Caco-2 (cell line): ENCODE data around the gene HDHD3. TPM values are rescaled to one million over a fixed set of nuclear protein-coding genes. Genes with fewer than 3 reads are reported as not detected.
A peak's percentile ranks its signal among the peaks of the same experiment; 100 is the strongest.

ENCODE experiments used
- BruUV-seq: library from RNA; stranded (reverse); fragments of 400-500 nt; replicated peaks from 2 replicates; lab custom pipeline; 2021; lab: Mats Ljungman, UMichigan
- CTCF ChIA-PET: fragments of 300-600 bp; sonication (Branson Sonifier 250); formaldehyde crosslinking; loops from one replicate; lab custom pipeline; 2022; ENCODE audit warnings: antibody characterized with exemption; lab: Charles Lee
- POLR2A ChIA-PET: fragments of 300-600 bp; sonication (Branson Sonifier 250); formaldehyde crosslinking; loops from one replicate; lab custom pipeline; 2022; ENCODE audit warnings: antibody characterized with exemption; lab: Charles Lee
- DNase-seq, 2 experiments: peaks; one replicate each; pipeline versions ENCODE4 v3.0.0 to v3.0.0-alpha.2; 2020 to 2022
- H3K27me3 ChIP-seq: replicated peaks from 2 replicates; pipeline ENCODE4 v1.6.0; 2011; ENCODE audit warnings: low read length; ENCODE audit not compliant: control insufficient read depth, insufficient read depth
- H3K36me3 ChIP-seq: 2 replicates; pipeline ENCODE4 v1.5.1; 2011; ENCODE audit warnings: low read length; ENCODE audit not compliant: control insufficient read depth, insufficient read depth
- H3K4me1 ChIP-seq: fragments of 250-450 bp; sonication (Bioruptor Pico); 2 replicates; pipeline ENCODE4 v1.5.1; 2020; ENCODE audit warnings: mild to moderate bottlenecking
- H3K4me3 ChIP-seq: 2 replicates; pipeline ENCODE4 v1.5.1; 2011; ENCODE audit warnings: low read depth, mild to moderate bottlenecking, control low read depth, low read length
- H3K9me3 ChIP-seq: fragments of 250-450 bp; sonication (Bioruptor Pico); 2 replicates; pipeline ENCODE4 v1.5.1; 2020; ENCODE audit warnings: mild to moderate bottlenecking, moderate library complexity
- H3K27ac Mint-ChIP-seq: one replicate; pipeline ENCODE4 v1.8.0; 2022; ENCODE audit warnings: mixed read lengths; ENCODE audit not compliant: unreplicated experiment
- H3K27me3 Mint-ChIP-seq: one replicate; pipeline ENCODE4 v1.8.0; 2022; ENCODE audit warnings: mixed read lengths; ENCODE audit not compliant: insufficient read depth, unreplicated experiment
- H3K36me3 Mint-ChIP-seq: one replicate; pipeline ENCODE4 v1.8.0; 2022; ENCODE audit warnings: mild to moderate bottlenecking, mixed read lengths; ENCODE audit not compliant: insufficient read depth, unreplicated experiment
- H3K4me1 Mint-ChIP-seq: one replicate; pipeline ENCODE4 v1.8.0; 2022; ENCODE audit warnings: low read depth, mixed read lengths; ENCODE audit not compliant: unreplicated experiment
- H3K4me3 Mint-ChIP-seq: one replicate; pipeline ENCODE4 v1.8.0; 2022; ENCODE audit warnings: mild to moderate bottlenecking, moderate library complexity, mixed read lengths; ENCODE audit not compliant: unreplicated experiment
- H3K9me3 Mint-ChIP-seq: one replicate; pipeline ENCODE4 v1.8.0; 2022; ENCODE audit warnings: mixed read lengths; ENCODE audit not compliant: unreplicated experiment
- intact Hi-C: fragments of 100-400 bp; cut with micrococcal nuclease; formaldehyde crosslinking; loops from one replicate; pipeline ENCODE4 v1.10.0; 2022; ENCODE audit not compliant: unreplicated experiment
- total RNA-seq: library from RNA; stranded (reverse); gene quantifications from 2 replicates; pipeline ENCODE4 v1.2.3, GENCODE V29; 2022
- TF ChIP-seq, protein P1 (sequence below), 2 experiments: fragments of 200-600 bp in 1 of 2; IDR thresholded peaks; 1 replicate in 1 of 2; 2 replicates in 1 of 2; pipeline versions ENCODE4 v1.5.1 to v1.8.0; 2011 to 2022; ENCODE audit warnings: antibody characterized with exemption in 1 of 2, control low read depth in 1 of 2, inconsistent platforms in 1 of 2, low read depth in 1 of 2, low read length in 1 of 2, mild to moderate bottlenecking in 1 of 2, moderate library complexity in 1 of 2; ENCODE audit not compliant: insufficient read depth in 1 of 2, severe bottlenecking in 1 of 2, unreplicated experiment in 1 of 2

The HDHD3 gene
- total RNA-seq, 1 experiment from 2014 or later, result 64.9 TPM

DNA sequence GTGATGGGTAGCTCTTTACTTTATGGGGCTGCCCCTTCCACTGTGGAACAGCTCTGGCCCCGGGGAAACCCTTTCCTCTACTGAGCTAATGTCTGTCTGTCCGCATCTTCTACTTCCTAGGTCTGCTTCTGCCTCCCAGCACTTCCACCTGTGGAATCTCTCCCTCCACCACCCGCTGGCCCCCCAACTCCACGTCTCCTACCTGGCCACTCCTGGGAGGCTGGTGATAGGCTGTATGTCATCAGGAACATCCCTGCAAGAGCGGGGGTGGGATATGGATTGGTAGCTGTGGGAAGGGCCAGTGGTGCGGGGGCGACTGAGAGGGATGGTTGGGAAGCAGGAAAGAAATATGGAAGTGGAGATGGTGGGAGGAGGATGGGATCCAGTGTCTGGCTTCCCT, 15.1 kb upstream of the HDHD3 start:
- BruUV-seq, result no TSS peak
- peaks cover 21% of the 10 kb centered on the region for H3K4me1 ChIP-seq

DNA sequence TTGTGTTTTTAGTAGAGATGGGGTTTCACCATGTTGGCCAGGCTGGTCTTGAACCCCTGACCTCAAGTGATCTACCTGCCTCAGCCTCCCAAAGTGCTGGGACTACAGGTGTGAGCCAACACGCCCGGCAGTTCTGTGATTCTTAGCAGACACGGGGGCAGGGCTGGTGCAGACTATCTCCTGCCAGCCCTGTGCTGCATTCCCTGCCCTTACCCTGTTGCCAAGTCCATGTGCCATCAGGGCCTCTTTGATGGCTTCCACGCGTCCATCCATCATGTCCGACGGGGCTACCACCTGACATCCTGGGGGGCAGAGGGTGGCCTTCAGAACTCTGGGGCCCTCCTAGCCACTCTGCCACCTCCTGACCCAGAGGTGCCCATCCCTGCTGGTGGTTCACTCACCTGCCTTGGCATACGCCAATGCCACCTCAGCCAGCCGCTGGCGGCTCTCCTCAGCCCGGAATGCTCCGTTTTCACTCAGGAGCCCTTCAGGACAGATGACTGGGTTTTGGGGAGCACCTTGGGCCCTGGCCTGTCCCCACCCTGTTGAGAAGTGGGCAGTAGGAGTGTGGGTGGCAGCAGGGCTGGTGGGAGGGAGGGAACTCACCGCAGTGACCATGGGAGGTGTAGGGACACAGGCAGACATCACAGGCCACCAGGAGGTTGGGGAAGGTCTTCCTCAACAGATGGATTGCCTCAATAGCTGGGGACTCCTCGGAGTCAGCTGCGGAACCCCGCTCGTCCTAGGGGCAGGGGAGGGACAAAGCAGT, 13.6 kb upstream of the HDHD3 start:
- H3K27me3 Mint-ChIP-seq, result no peaks in the 10 kb centered on the region
- peaks cover 56% of the 10 kb centered on the region for H3K36me3 Mint-ChIP-seq
- Histone ChIP-seq H3K4me1 (peaks cover 28% of the 10 kb centered on the region), H3K27me3 (no peaks in the 10 kb centered on the region), H3K36me3 (0 out of 2 replicates have a peak, but pooled peaks cover 4% of the 10 kb centered on the region), H3K9me3 (no peaks in the 10 kb centered on the region), H3K4me3 (no peak overlapping the region)
- CTCF ChIA-PET, result interaction anchor here (1.3 kb wide), 1 partner anchor 11 kb away, joined by 4 read pairs; the partner anchor contains the start of gene ALAD
- no peak overlapping the region for H3K27ac Mint-ChIP-seq
- TF ChIP-seq, protein P1, sequence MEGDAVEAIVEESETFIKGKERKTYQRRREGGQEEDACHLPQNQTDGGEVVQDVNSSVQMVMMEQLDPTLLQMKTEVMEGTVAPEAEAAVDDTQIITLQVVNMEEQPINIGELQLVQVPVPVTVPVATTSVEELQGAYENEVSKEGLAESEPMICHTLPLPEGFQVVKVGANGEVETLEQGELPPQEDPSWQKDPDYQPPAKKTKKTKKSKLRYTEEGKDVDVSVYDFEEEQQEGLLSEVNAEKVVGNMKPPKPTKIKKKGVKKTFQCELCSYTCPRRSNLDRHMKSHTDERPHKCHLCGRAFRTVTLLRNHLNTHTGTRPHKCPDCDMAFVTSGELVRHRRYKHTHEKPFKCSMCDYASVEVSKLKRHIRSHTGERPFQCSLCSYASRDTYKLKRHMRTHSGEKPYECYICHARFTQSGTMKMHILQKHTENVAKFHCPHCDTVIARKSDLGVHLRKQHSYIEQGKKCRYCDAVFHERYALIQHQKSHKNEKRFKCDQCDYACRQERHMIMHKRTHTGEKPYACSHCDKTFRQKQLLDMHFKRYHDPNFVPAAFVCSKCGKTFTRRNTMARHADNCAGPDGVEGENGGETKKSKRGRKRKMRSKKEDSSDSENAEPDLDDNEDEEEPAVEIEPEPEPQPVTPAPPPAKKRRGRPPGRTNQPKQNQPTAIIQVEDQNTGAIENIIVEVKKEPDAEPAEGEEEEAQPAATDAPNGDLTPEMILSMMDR (IDR thresholded peaks at IDR 0.05; ENCODE audit: insufficient read depth in 1 of 2, low read depth in 1 of 2, low read length in 1 of 2, severe bottlenecking in 1 of 2, unreplicated experiment in 1 of 2), result no peak
- BruUV-seq, result no TSS peak
- peaks cover 27% of the 10 kb centered on the region for H3K4me1 Mint-ChIP-seq
- peaks cover 11% of the 10 kb centered on the region for H3K9me3 Mint-ChIP-seq
- no peak overlapping the region for H3K4me3 Mint-ChIP-seq
- intact Hi-C loops, result no loop called here
- POLR2A ChIA-PET, result no interaction called here
- DNase-seq, result no peak

More for the DNA sequence above, 15.1 kb upstream of the HDHD3 start:
- no peak overlapping the region for H3K4me3 ChIP-seq
- H3K27me3 ChIP-seq, result no peaks in the 10 kb centered on the region
- CTCF ChIA-PET, result no interaction called here
- H3K36me3 ChIP-seq, result 0 out of 2 replicates have a peak, but pooled peaks cover 4% of the 10 kb centered on the region
- H3K27me3 Mint-ChIP-seq, result no peaks in the 10 kb centered on the region
- intact Hi-C loops, result no loop called here
- no peak overlapping the region for H3K4me3 Mint-ChIP-seq
- no peak overlapping the region for H3K27ac Mint-ChIP-seq
- H3K9me3 ChIP-seq, result no peaks in the 10 kb centered on the region
- peaks cover 58% of the 10 kb centered on the region for H3K36me3 Mint-ChIP-seq
- TF ChIP-seq, protein P1 (IDR thresholded peaks at IDR 0.05; ENCODE audit: insufficient read depth in 1 of 2, low read depth in 1 of 2, low read length in 1 of 2, severe bottlenecking in 1 of 2, unreplicated experiment in 1 of 2), result no peak
- peaks cover 5% of the 10 kb centered on the region for H3K9me3 Mint-ChIP-seq
- POLR2A ChIA-PET, result no interaction called here
- no peak for DNase-seq
- peaks cover 28% of the 10 kb centered on the region for H3K4me1 Mint-ChIP-seq

DNA sequence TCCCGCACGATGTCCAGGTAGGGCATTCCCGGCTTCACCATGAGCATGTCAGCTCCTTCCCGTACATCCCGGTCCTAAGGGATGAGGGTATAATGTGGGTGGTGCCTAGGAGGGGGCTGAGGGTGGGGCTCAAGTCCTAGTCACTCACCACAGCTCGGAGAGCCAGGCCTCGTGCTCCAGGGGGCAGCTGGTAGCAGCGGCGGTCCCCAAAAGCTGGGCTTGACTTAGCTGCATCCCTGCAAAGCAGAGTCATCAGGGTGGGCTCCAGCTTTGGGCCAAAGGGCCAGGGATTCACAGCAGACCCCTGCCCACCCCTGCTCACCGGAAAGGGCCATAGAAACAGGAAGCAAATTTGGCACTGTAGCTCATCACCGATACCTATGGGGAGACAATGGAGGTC, 12.7 kb upstream of the HDHD3 start:
- H3K9me3 Mint-ChIP-seq, result peaks cover 11% of the 10 kb centered on the region
- no peak overlapping the region for H3K27ac Mint-ChIP-seq

More for the DNA sequence above, 12.7 kb upstream of the HDHD3 start:
- peak in 1 of 2 experiments; percentile 25 for DNase-seq
- CTCF ChIA-PET, result interaction anchor here (1.3 kb wide), 1 partner anchor 12 kb away, joined by 4 read pairs; the partner anchor contains the start of gene ALAD
- H3K4me1 ChIP-seq, result peaks cover 28% of the 10 kb centered on the region
- H3K4me3 Mint-ChIP-seq, result no peak overlapping the region
- TF ChIP-seq, protein P1 (IDR thresholded peaks at IDR 0.05; ENCODE audit: insufficient read depth in 1 of 2, low read depth in 1 of 2, low read length in 1 of 2, severe bottlenecking in 1 of 2, unreplicated experiment in 1 of 2), result no peak
- peaks cover 32% of the 10 kb centered on the region for H3K4me1 Mint-ChIP-seq
- 0 out of 2 replicates have a peak, but pooled peaks cover 4% of the 10 kb centered on the region for H3K36me3 ChIP-seq
- H3K27me3 Mint-ChIP-seq, result no peaks in the 10 kb centered on the region
- H3K36me3 Mint-ChIP-seq, result peaks cover 58% of the 10 kb centered on the region
- BruUV-seq, result no TSS peak
- no peak overlapping the region for H3K4me3 ChIP-seq
- no peaks in the 10 kb centered on the region for H3K9me3 ChIP-seq
- H3K27me3 ChIP-seq, result no peaks in the 10 kb centered on the region
- intact Hi-C loops, result no loop called here
- POLR2A ChIA-PET, result no interaction called here
